Brain microvascular endothelial cell (primary cell): Measurements from ENCODE around the gene USB1.

Source experiments
- DNase-seq: peaks from one replicate; pipeline ENCODE4 v3.0.0-alpha.2; 2020
- H3K27ac ChIP-seq: fragments of 250-450 bp; sonication (Bioruptor Pico); 2 replicates; pipeline ENCODE4 v1.5.1; 2020; ENCODE audit warnings: mild to moderate bottlenecking, moderate library complexity
- H3K27me3 ChIP-seq: fragments of 250-450 bp; sonication (Bioruptor Pico); replicated peaks from 2 replicates; pipeline ENCODE4 v1.5.1; 2020; ENCODE audit warnings: mild to moderate bottlenecking
- H3K36me3 ChIP-seq: fragments of 250-450 bp; sonication (Bioruptor Pico); replicated peaks from 2 replicates; pipeline ENCODE4 v1.5.1; 2020; ENCODE audit warnings: mild to moderate bottlenecking
- H3K4me3 ChIP-seq: 2 replicates; pipeline ENCODE4 v1.5.1; 2011; ENCODE audit warnings: low read depth, mild to moderate bottlenecking, control low read depth, low read length, moderate library complexity
- in situ Hi-C: cut with HindIII; loops from 2 replicates; pipeline ENCODE4 v1.10.0; 2017; ENCODE audit warnings: low sequenced_read_pairs, low pct_ligation_motif_present
- TF ChIP-seq, protein P1 (sequence below): IDR thresholded peaks from 2 replicates; pipeline ENCODE4 v1.5.1; 2011; ENCODE audit warnings: low read depth, mild to moderate bottlenecking, moderate library complexity, low read length, control low read depth, inconsistent platforms; ENCODE audit errors: missing control alignments

The USB1 gene

GRCh38 chr16:58032710-58033293 is 31.6 kb downstream of the USB1 start:
- no peak for DNase-seq
- no peaks in the 10 kb centered on the region for H3K36me3 ChIP-seq
- no peak overlapping the region for H3K27ac ChIP-seq
- no peak overlapping the region for H3K4me3 ChIP-seq
- TF ChIP-seq, protein P1, sequence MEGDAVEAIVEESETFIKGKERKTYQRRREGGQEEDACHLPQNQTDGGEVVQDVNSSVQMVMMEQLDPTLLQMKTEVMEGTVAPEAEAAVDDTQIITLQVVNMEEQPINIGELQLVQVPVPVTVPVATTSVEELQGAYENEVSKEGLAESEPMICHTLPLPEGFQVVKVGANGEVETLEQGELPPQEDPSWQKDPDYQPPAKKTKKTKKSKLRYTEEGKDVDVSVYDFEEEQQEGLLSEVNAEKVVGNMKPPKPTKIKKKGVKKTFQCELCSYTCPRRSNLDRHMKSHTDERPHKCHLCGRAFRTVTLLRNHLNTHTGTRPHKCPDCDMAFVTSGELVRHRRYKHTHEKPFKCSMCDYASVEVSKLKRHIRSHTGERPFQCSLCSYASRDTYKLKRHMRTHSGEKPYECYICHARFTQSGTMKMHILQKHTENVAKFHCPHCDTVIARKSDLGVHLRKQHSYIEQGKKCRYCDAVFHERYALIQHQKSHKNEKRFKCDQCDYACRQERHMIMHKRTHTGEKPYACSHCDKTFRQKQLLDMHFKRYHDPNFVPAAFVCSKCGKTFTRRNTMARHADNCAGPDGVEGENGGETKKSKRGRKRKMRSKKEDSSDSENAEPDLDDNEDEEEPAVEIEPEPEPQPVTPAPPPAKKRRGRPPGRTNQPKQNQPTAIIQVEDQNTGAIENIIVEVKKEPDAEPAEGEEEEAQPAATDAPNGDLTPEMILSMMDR, result no peak
- H3K27me3 ChIP-seq, result no peaks in the 10 kb centered on the region
- in situ Hi-C loops, result no loop called here

DNA sequence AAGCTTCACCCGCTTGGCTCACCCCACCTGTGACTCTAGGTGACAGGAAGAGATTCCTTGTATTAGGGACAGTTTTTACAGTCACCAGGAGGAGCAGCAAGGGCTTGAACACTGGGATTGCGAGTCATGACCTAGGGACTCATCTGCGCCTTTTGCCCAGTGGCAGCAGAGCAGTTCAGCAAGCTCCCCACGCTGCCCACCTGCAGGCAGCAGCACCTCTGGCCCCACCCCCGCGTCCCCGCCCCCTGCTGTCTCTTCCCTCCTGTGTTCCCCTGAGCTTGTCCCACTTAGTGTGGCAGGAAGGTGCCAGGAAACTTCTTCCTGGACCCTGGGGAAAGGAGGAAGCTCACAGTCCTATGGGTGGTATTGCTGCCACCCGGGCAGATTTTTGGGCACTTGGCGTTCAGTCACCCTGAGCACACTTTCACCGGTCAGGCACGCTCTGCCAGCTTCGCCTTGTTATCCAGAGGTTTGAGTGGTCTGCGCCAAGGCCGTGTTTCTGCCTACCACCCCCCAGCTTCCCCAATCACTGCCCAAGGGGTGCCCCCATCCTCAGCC is 33.0 kb downstream of the USB1 start:
- no peak overlapping the region for H3K4me3 ChIP-seq
- no peaks in the 10 kb centered on the region for H3K36me3 ChIP-seq
- H3K27me3 ChIP-seq, result no peaks in the 10 kb centered on the region
- TF ChIP-seq, protein P1, result no peak
- H3K27ac ChIP-seq, result no peak overlapping the region
- DNase-seq, result no peak
- in situ Hi-C loops, result no loop called here

DNA sequence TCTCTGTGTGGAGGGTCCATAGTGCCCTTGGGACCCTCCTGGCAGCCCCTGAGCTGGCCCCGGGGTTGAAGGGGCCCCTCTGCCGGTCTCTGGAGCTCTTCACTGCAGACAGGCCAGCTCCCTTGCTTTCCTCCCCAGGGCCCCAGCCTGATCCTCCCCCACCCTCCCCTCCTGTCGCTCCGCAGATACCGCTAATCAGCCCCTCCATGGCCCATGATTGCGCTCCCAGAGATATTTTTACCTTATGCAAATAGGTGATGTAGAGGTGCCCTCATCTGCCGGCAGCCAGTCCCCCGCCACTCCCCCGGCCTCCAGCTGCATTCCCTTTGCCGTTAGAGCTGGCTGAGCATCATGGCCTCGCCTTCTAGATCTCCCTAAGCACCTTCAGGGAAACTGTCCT is 33.6 kb downstream of the USB1 start:
- TF ChIP-seq, protein P1, result no peak
- in situ Hi-C loops, result no loop called here

GRCh38 chr16:58035356-58036170 is 34.4 kb downstream of the USB1 start:
- H3K27ac ChIP-seq, result no peak overlapping the region
- no peaks in the 10 kb centered on the region for H3K36me3 ChIP-seq
- no peak overlapping the region for H3K4me3 ChIP-seq
- TF ChIP-seq, protein P1, result no peak
- H3K27me3 ChIP-seq, result no peaks in the 10 kb centered on the region
- in situ Hi-C loops, result no loop called here
- no peak for DNase-seq

More for the DNA sequence above, 33.6 kb downstream of the USB1 start:
- Histone ChIP-seq H3K27me3 (no peaks in the 10 kb centered on the region), H3K27ac (no peak overlapping the region), H3K36me3 (no peaks in the 10 kb centered on the region), H3K4me3 (no peak overlapping the region)
- no peak for DNase-seq

DNA sequence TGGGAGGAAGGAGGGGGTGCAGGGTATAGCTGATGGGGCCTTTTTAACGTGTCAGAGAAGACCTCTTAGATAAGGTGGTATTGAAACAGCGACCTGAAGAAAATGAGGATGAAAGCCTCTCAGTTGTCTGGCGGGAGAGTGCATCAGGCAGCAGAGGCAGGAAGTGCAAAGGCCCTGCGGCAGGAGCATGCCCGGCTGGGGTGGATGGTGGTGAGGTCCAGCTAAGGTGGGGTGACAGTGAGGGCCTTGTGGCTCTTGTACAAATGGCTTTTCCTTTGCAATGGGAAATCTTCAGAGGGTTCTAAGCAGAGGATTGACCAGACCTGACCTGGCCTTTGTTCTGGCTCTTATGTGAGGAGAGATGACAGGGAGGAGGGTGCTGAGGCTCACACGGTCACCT is 35.7 kb downstream of the USB1 start:
- in situ Hi-C loops, result no loop called here
- TF ChIP-seq, protein P1, result no peak
- Histone ChIP-seq H3K27ac (no peak overlapping the region), H3K36me3 (no peaks in the 10 kb centered on the region), H3K27me3 (no peaks in the 10 kb centered on the region), H3K4me3 (no peak overlapping the region)
- DNase-seq, result no peak
